ENCODE results near the gene CNRIP1.

CNRIP1 gene

GRCh38 chr2:68251187-68251854, 68.4 kb downstream of the CNRIP1 start:
- peak; percentile 85 for DNase-seq (ENCODE audit: low spot score)

- no peak for DNase-seq (ENCODE audit: low spot score)
These were observed 69.0 kb downstream of the CNRIP1 start for GRCh38 chr2:68250652-68251186.

- no peak for DNase-seq (ENCODE audit: low spot score)
These were observed 69.6 kb downstream of the CNRIP1 start for GRCh38 chr2:68250196-68250595.

GRCh38 chr2:68248806-68249205, 70.9 kb downstream of the CNRIP1 start:
- peak; percentile 33 for DNase-seq (ENCODE audit: low spot score)

GRCh38 chr2:68248361-68248760, 71.4 kb downstream of the CNRIP1 start:
- DNase-seq (ENCODE audit: low spot score) = no peak

- no peak for DNase-seq (ENCODE audit: low spot score)
These were observed 73.4 kb downstream of the CNRIP1 start for GRCh38 chr2:68246396-68246795.

GRCh38 chr2:68245672-68246071, 74.1 kb downstream of the CNRIP1 start:
- DNase-seq (ENCODE audit: low spot score) = no peak

GRCh38 chr2:68245066-68245465, 74.7 kb downstream of the CNRIP1 start:
- DNase-seq (ENCODE audit: low spot score) = no peak

GRCh38 chr2:68244456-68244855, 75.3 kb downstream of the CNRIP1 start:
- DNase-seq (ENCODE audit: low spot score) = no peak

All from kidney tubule cell (primary cell).